ENCODE results near the gene RNF8. TPM values are rescaled to one million over a fixed set of nuclear protein-coding genes. Genes with fewer than 3 reads are reported as not detected.

RNF8 gene
- total RNA-seq, 1 donor from 2014 or later: 33.3 TPM

GRCh38 chr6:37347177-37347576 is 6.6 kb upstream of the RNF8 start:
- TF ChIP-seq, protein P1, sequence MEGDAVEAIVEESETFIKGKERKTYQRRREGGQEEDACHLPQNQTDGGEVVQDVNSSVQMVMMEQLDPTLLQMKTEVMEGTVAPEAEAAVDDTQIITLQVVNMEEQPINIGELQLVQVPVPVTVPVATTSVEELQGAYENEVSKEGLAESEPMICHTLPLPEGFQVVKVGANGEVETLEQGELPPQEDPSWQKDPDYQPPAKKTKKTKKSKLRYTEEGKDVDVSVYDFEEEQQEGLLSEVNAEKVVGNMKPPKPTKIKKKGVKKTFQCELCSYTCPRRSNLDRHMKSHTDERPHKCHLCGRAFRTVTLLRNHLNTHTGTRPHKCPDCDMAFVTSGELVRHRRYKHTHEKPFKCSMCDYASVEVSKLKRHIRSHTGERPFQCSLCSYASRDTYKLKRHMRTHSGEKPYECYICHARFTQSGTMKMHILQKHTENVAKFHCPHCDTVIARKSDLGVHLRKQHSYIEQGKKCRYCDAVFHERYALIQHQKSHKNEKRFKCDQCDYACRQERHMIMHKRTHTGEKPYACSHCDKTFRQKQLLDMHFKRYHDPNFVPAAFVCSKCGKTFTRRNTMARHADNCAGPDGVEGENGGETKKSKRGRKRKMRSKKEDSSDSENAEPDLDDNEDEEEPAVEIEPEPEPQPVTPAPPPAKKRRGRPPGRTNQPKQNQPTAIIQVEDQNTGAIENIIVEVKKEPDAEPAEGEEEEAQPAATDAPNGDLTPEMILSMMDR (conservative IDR thresholded peaks at IDR 0.05): no peak
- no peak for DNase-seq (ENCODE audit: low read depth, low spot score)
- no peaks in the 10 kb centered on the region for H3K4me1 Mint-ChIP-seq
- peaks cover 7% of the 10 kb centered on the region for H3K27me3 Mint-ChIP-seq (ENCODE audit: low read depth)
- no peak overlapping the region for H3K4me3 Mint-ChIP-seq
- no peak overlapping the region for H3K27ac Mint-ChIP-seq (ENCODE audit: unreplicated experiment)
- H3K9me3 Mint-ChIP-seq: no peaks in the 10 kb centered on the region
- no peaks in the 10 kb centered on the region for H3K36me3 Mint-ChIP-seq (ENCODE audit: low read depth)

DNA sequence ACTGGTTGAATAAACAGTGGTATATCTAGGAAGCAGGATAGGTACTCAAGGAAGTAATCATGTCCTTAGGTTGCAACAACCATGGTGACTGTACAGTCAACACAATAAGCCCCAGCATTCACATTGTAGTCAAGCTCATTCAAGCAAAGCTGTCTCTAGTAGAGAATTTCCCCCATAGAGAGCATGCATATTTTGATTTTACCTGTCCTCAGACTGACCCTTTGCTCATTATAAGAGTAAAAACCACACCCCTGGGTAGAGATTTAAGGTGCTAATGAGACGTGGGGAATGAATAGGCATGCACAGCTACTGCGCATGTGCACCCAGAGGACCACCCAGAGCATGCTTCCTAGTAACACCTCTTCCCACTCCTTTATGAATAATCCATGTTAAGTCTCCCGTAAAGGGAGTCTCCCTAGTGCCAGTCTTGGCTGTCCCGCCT is 6.1 kb upstream of the RNF8 start:
- TF ChIP-seq, protein P1 (conservative IDR thresholded peaks at IDR 0.05): no peak
- Mint-ChIP-seq H3K4me3 (no peak overlapping the region), H3K36me3 (ENCODE audit: low read depth) (no peaks in the 10 kb centered on the region), H3K27me3 (ENCODE audit: low read depth) (peaks cover 7% of the 10 kb centered on the region), H3K27ac (ENCODE audit: unreplicated experiment) (no peak overlapping the region), H3K9me3 (no peaks in the 10 kb centered on the region), H3K4me1 (no peaks in the 10 kb centered on the region)
- DNase-seq (ENCODE audit: low read depth, low spot score): no peak

DNA sequence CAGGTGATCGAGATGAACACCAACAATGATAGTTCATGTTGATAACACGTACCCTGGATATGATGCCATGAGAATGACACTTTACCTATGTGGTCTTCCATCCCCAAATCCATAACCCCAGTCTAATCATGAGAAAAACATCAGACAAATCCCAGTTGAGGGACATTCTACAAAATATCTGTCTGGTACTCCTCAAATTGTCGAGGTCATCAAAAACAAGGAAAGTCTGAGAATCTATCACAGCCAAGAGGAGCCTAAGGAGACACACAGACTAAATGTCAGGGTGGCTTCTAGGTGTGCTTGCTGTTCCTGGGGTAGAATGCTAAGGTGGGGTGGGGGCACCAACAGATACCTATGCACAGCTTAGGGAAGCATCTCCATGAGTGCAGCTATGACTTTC is 2.8 kb upstream of the RNF8 start:
- Mint-ChIP-seq H3K36me3 (ENCODE audit: low read depth) (no peaks in the 10 kb centered on the region), H3K9me3 (no peaks in the 10 kb centered on the region), H3K27ac (ENCODE audit: unreplicated experiment) (no peak overlapping the region), H3K4me1 (peaks cover 20% of the 10 kb centered on the region), H3K27me3 (ENCODE audit: low read depth) (peaks cover 3% of the 10 kb centered on the region), H3K4me3 (no peak overlapping the region)
- TF ChIP-seq, protein P1 (conservative IDR thresholded peaks at IDR 0.05): no peak
- DNase-seq (ENCODE audit: low read depth, low spot score): no peak

GRCh38 chr6:37352384-37352783 is 1.4 kb upstream of the RNF8 start:
- peak overlapping the region; percentile 38 for H3K4me3 Mint-ChIP-seq
- peaks cover 21% of the 10 kb centered on the region for H3K4me1 Mint-ChIP-seq
- H3K27ac Mint-ChIP-seq (ENCODE audit: unreplicated experiment): no peak overlapping the region
- no peaks in the 10 kb centered on the region for H3K9me3 Mint-ChIP-seq
- H3K27me3 Mint-ChIP-seq (ENCODE audit: low read depth): no peaks in the 10 kb centered on the region
- DNase-seq (ENCODE audit: low read depth, low spot score): no peak
- TF ChIP-seq, protein P1 (conservative IDR thresholded peaks at IDR 0.05): no peak
- no peaks in the 10 kb centered on the region for H3K36me3 Mint-ChIP-seq (ENCODE audit: low read depth)

GRCh38 chr6:37354526-37355384 is 972 bp downstream of the RNF8 start:
- no peak for DNase-seq (ENCODE audit: low read depth, low spot score)
- H3K27ac Mint-ChIP-seq (ENCODE audit: unreplicated experiment): no peak overlapping the region
- TF ChIP-seq, protein P1 (conservative IDR thresholded peaks at IDR 0.05): no peak
- peaks cover 21% of the 10 kb centered on the region for H3K4me1 Mint-ChIP-seq
- no peaks in the 10 kb centered on the region for H3K9me3 Mint-ChIP-seq
- peak overlapping the region; percentile 97 for H3K4me3 Mint-ChIP-seq
- H3K27me3 Mint-ChIP-seq (ENCODE audit: low read depth): no peaks in the 10 kb centered on the region
- H3K36me3 Mint-ChIP-seq (ENCODE audit: low read depth): no peaks in the 10 kb centered on the region

All from neural crest cell (in vitro differentiated cells).